ENCODE measurements around the gene CABLES2.

Gene CABLES2

GRCh38 chr20:62395311-62396242 lies 11.5 kb downstream of the CABLES2 start:
- no peak for TF ChIP-seq CTCF (IDR thresholded peaks at IDR 0.05; ENCODE audit: insufficient read depth, low read depth, low read length, missing control alignments)
- DNase-seq (ENCODE audit: low read depth), result no peak
- no peak overlapping the region for H3K4me3 ChIP-seq (ENCODE audit: low read length)

- TF ChIP-seq CTCF (IDR thresholded peaks at IDR 0.05; ENCODE audit: insufficient read depth, low read depth, low read length, missing control alignments), result no peak
- no peak overlapping the region for H3K4me3 ChIP-seq (ENCODE audit: low read length)
- no peak for DNase-seq (ENCODE audit: low read depth)
Observed at GRCh38 chr20:62394248-62395245, 12.5 kb downstream of the CABLES2 start.

- DNase-seq (ENCODE audit: low read depth), result no peak
- no peak overlapping the region for H3K4me3 ChIP-seq (ENCODE audit: low read length)
- TF ChIP-seq CTCF (IDR thresholded peaks at IDR 0.05; ENCODE audit: insufficient read depth, low read depth, low read length, missing control alignments), result no peak
Observed at GRCh38 chr20:62393830-62394229, 13.3 kb downstream of the CABLES2 start.

GRCh38 chr20:62393335-62393665 lies 13.8 kb downstream of the CABLES2 start:
- no peak overlapping the region for H3K4me3 ChIP-seq (ENCODE audit: low read length)
- no peak for TF ChIP-seq CTCF (IDR thresholded peaks at IDR 0.05; ENCODE audit: insufficient read depth, low read depth, low read length, missing control alignments)
- no peak for DNase-seq (ENCODE audit: low read depth)

GRCh38 chr20:62392621-62393334 lies 14.3 kb downstream of the CABLES2 start:
- no peak for TF ChIP-seq CTCF (IDR thresholded peaks at IDR 0.05; ENCODE audit: insufficient read depth, low read depth, low read length, missing control alignments)
- DNase-seq (ENCODE audit: low read depth), result no peak
- no peak overlapping the region for H3K4me3 ChIP-seq (ENCODE audit: low read length)

GRCh38 chr20:62392077-62392418 lies 15.0 kb downstream of the CABLES2 start:
- no peak for TF ChIP-seq CTCF (IDR thresholded peaks at IDR 0.05; ENCODE audit: insufficient read depth, low read depth, low read length, missing control alignments)
- DNase-seq (ENCODE audit: low read depth), result no peak
- H3K4me3 ChIP-seq (ENCODE audit: low read length), result no peak overlapping the region

Data from epithelial cell of esophagus (primary cell).